Suppressor macrophage (primary cell): Measurements from ENCODE around the gene LRRC9.
"Not testable (repeated sequence)": the region's sequence is repeated elsewhere in the genome, so short reads cannot be mapped to it uniquely, and the experiment has no call there.

Source experiments
- DNase-seq, 4 experiments: peaks; one replicate each; pipeline ENCODE4 v3.0.0-alpha.2; 2020 to 2022

LRRC9 gene

GRCh38 chr14:59957890-59958289, 37.9 kb downstream of the LRRC9 start:
- DNase-seq = not testable (repeated sequence)

GRCh38 chr14:59959668-59960067, 39.7 kb downstream of the LRRC9 start:
- no peak for DNase-seq

GRCh38 chr14:59961518-59962062, 41.6 kb downstream of the LRRC9 start:
- DNase-seq = no peak

- no peak for DNase-seq
Measured at GRCh38 chr14:59964251-59965007, 44.5 kb downstream of the LRRC9 start.

GRCh38 chr14:59969319-59969718, 49.4 kb downstream of the LRRC9 start:
- no peak for DNase-seq

GRCh38 chr14:59981564-59981963, 61.6 kb downstream of the LRRC9 start:
- DNase-seq = no peak

DNA sequence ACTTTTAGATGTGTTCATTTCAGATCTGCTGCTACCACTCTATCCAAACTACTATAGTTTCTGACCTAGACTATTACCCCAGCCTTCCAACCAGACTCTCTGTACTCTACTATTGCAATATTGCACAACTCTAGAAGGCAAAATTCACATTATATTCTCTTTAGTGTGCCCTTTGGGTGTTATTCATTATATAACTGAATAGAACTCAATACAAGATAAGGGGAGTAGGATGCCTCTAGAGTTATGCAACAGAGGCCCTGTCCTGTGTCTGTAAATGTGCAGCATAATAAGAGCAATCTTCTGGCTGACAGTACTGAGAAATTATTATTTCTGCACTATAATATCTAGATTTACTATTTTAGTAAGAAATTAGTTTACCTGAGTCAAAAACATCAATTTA, 63.1 kb downstream of the LRRC9 start:
- no peak for DNase-seq

GRCh38 chr14:59986556-59987059, 66.7 kb downstream of the LRRC9 start:
- DNase-seq = no peak

DNA sequence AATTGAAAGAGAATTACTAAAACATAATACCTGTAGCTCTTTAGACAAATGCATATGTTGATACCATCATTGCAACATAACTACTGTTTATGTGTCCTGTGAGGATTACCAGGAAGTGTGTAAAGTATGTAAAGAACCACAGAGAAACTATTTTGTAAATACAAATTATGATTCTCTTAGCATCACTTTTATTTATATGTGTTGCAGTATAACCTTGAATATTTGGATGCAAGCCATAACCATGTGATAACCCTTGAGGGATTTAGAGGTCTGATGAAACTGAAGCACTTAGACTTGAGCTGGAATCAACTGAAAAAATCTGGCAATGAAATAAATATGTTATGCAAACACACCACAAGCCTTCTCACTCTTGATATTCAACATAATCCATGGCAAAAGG, 77.5 kb downstream of the LRRC9 start:
- DNase-seq = no peak

- no peak for DNase-seq
Measured at GRCh38 chr14:59997966-59998365, 78.0 kb downstream of the LRRC9 start.

GRCh38 chr14:59998564-59998963, 78.6 kb downstream of the LRRC9 start:
- DNase-seq = no peak

GRCh38 chr14:60002819-60003492, 83.0 kb downstream of the LRRC9 start:
- DNase-seq = no peak

- DNase-seq = no peak
Measured at GRCh38 chr14:60003991-60004390, 84.0 kb downstream of the LRRC9 start.

- no peak for DNase-seq
Measured at GRCh38 chr14:60008042-60008441, 88.1 kb downstream of the LRRC9 start.

DNA sequence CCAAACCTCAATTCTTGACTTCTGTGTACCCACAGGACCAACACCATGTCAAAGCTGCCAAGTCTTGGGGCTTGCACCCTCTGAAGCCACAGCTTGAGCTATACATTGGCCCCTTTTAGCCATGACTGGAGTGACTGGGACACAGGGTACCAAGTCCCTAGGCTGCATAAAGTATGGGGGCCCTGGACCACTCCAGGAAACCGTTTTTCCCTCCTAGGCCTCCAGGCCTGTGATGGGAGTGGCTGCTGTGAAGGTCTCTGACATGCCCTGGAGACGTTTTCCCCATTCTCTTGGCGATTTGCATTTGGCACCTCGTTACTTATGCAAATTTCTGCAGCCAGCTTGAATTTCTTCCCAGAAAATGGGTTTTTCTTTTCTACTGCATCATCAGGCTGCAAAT, 90.3 kb downstream of the LRRC9 start:
- not testable (repeated sequence) for DNase-seq

GRCh38 chr14:60014402-60014801, 94.5 kb downstream of the LRRC9 start:
- DNase-seq = no peak

- DNase-seq = no peak
Measured at GRCh38 chr14:60021619-60022018, 101.7 kb downstream of the LRRC9 start.

GRCh38 chr14:60025571-60025970, 105.6 kb downstream of the LRRC9 start:
- DNase-seq = no peak

DNA sequence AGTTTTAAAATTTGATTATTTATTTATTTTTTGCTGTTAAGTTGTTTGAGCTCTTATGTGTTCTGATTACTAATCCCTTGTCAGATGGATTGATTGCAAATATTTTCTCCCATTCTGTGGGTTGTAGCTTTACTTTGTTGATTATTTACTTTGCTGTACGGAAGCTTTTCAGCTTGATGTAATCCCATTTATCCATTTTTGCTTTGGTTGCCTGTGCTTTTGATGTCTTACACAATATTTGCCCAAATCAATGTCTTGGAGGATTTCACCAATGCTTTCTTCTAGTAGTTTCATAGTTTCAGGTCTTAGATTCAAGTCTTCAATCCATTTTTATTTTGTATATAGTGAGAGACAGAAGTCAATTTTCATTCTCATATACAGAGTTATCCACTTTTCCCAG, 115.2 kb downstream of the LRRC9 start:
- no peak for DNase-seq

DNA sequence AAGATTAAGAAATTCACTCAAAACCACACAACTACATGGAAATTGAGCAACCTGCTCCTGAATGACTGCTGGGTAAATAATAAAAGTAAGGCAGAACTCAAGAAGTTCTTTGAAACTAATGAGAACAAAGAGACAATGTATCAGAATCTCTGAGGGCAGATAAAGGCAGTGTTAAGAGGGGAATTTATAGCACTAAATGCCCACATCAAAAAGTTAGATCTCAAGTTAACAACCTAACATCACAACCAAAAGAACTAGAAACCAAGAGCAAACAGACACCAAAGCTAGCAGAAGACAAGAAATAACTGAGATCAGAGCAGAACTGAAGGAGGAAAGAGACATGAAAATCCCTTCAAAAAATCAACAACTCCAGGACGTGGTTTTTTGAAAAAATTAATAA, 128.0 kb downstream of the LRRC9 start:
- DNase-seq = not testable (repeated sequence)

- no peak for DNase-seq
Measured at GRCh38 chr14:60051721-60052221, 131.8 kb downstream of the LRRC9 start.

DNA sequence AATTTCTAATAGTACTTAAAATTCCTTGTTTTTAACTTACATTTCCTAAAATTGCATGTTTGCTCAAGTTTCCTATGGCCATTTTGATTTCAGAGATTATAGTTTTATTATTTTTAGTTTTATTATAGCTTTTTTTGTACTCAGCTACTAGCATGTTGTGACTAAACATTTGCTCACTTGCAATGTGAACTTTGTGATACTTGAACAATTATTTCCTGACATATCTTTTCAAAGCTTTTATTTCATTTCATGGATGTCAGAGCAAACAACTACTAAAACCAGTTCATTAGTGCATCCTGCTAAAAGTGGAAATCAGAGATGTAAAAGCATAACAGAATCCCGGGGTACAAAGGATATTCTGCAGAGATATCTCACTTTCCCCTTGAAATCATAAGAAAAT, 138.1 kb downstream of the LRRC9 start:
- DNase-seq = no peak

- DNase-seq = no peak
Measured at GRCh38 chr14:60061371-60061770, 141.4 kb downstream of the LRRC9 start.
